MM.1S (cell line): Measurements from ENCODE around the gene AP3D1.

Source experiments
- CTCF ChIP-seq: fragments of 300-600 bp; sonication (generic); IDR thresholded peaks from 2 replicates; pipeline ENCODE4 v1.5.1; 2016; ENCODE audit warnings: antibody characterized with exemption, low read length, mixed read lengths
- EZH2 ChIP-seq: fragments of 300-600 bp; sonication (generic); optimal IDR thresholded peaks from 2 replicates; pipeline ENCODE3; 2017; ENCODE audit warnings: low read depth, mild to moderate bottlenecking, antibody characterized with exemption, low read length, mixed read lengths
- EZH2phosphoT487 ChIP-seq: fragments of 300-600 bp; sonication (generic); IDR thresholded peaks from 2 replicates; pipeline ENCODE4 v1.6.1; 2018; ENCODE audit warnings: antibody characterized with exemption, low read length

GRCh38 chr19:2180114-2180513, 28.7 kb upstream of the AP3D1 start:
- TF ChIP-seq EZH2: no peak
- TF ChIP-seq CTCF: no peak
- no peak for TF ChIP-seq EZH2phosphoT487
